ENCODE results near the gene HOXA13.
A peak's percentile ranks its signal among the peaks of the same experiment; 100 is the strongest.

DNA sequence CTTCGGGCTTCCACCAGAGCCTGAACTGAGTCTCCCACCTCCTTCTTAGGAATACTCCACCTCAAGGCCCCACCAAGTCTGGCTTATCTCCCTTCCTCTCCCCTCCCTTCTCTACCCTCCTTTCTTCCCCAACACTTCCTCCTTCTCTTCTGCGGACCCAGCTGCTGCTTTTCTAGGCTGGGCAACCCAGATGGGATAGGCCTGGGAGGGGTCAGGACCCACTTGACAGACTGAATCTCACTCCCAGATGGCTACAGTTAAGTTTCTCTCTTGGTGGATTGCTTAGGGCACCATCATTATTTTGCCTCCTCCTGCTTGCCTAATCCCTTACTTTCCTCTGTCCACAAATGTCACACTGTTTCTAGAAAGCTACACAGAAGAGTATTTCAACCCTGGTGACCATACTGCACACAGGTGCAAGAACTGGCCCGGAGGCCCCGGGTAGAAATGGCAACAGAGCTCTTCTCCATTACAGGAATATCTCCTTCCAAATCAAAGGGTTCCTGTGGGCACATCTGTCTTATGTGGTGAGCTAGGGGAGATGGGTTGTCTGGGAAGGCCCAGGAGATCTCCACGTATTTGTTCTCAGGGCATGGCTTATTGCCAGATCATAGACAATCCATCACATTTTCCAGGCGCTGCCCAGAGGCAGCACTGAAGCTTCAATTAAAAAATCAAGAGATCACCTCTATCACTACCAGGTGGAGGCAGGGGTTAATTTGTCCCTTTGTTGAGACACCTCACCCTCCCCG lies 9.7 kb downstream of the HOXA13 start:
- TF ChIP-seq ZNF274 (IDR thresholded peaks at IDR 0.05; ENCODE audit: low read depth, low read length) (no peak), YY1 (IDR thresholded peaks at IDR 0.05; ENCODE audit: insufficient read depth, insufficient read length) (no peak), SUZ12 (IDR thresholded peaks at IDR 0.05; ENCODE audit: extremely low read depth, insufficient read depth, insufficient read length) (peak; percentile 46)
